HFF-Myc (cell line): ENCODE results near the gene FPR1.

ENCODE experiments used
- DNase-seq: peaks from one replicate; pipeline ENCODE4 v3.0.0-alpha.2; 2011; ENCODE audit warnings: low read depth; ENCODE audit errors: extremely low read depth
- H3K4me3 ChIP-seq: replicated peaks from 2 replicates; pipeline ENCODE4 v1.5.1; 2011; ENCODE audit warnings: low read depth, mild to moderate bottlenecking, control low read depth, low read length
- TF ChIP-seq, protein P1 (sequence below): IDR thresholded peaks from 2 replicates; pipeline ENCODE4 v1.5.1; 2012; ENCODE audit warnings: mild to moderate bottlenecking, low read depth, low read length, control low read depth; ENCODE audit errors: missing control alignments

The FPR1 gene

DNA sequence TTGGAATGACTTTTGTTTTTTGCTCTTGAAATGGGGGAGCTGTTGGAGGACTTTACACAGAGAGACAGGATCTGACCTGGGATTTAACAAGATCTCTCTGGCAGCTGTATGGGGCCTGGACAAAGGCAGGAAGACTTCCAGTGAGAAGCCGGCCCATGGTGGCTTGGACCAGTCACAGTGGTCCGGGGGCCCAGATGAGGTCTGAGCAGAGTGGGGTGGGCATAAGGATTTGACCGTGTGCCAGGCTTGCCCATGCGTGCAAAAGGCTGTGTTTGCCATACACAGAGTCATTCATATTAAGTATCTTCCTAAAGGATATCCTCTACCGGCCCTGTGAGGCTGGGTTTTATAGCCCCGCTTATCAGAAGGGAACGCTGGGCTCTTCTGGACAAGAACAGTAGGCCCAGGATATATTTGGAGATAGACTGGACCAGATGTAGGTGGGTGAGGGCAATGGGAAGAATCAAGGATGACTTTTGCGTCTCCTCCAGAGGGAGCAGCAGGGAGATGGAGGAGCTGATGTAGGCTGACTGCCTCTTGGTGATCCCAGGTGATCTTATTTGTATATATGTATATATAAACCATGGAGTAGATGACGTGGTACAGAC lies 54.4 kb downstream of the FPR1 start:
- H3K4me3 ChIP-seq = no peak overlapping the region
- TF ChIP-seq, protein P1, sequence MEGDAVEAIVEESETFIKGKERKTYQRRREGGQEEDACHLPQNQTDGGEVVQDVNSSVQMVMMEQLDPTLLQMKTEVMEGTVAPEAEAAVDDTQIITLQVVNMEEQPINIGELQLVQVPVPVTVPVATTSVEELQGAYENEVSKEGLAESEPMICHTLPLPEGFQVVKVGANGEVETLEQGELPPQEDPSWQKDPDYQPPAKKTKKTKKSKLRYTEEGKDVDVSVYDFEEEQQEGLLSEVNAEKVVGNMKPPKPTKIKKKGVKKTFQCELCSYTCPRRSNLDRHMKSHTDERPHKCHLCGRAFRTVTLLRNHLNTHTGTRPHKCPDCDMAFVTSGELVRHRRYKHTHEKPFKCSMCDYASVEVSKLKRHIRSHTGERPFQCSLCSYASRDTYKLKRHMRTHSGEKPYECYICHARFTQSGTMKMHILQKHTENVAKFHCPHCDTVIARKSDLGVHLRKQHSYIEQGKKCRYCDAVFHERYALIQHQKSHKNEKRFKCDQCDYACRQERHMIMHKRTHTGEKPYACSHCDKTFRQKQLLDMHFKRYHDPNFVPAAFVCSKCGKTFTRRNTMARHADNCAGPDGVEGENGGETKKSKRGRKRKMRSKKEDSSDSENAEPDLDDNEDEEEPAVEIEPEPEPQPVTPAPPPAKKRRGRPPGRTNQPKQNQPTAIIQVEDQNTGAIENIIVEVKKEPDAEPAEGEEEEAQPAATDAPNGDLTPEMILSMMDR = no peak
- no peak for DNase-seq

DNA sequence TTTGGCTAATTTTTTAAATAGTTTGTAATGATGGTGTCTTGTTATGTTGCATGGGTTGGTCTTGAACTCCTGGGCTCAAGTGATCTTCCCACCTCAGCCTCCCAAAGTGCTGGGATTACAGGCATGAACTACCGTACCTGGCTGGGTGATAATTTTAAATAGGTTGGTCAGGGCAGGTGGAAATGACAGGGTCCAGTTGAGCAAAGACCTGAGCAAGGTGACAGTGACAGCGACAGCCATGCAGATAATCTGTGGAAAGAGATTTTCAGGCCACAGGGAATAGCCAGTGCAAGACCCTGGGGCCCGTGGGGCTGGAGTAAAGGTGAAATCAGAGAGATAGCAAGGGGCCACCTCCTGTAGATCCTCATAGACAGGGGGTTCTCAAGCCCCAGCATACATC lies 55.1 kb downstream of the FPR1 start:
- TF ChIP-seq, protein P1 = no peak
- DNase-seq = no peak

More for the DNA sequence above, 55.1 kb downstream of the FPR1 start:
- H3K4me3 ChIP-seq = no peak overlapping the region
